OCI-LY3 (cell line): ENCODE measurements around the gene WNT11.

ENCODE experiments used
- H2AFZ ChIP-seq: fragments of 200-600, 300-600 bp; shearing (Covaris generic); 2 replicates; pipeline ENCODE4 v1.6.0; 2014; ENCODE audit warnings: antibody characterized with exemption, low read depth, low read length
- H3K27ac ChIP-seq: fragments of 200-600, 300-600 bp; sonication (generic); 2 replicates; pipeline ENCODE4 v1.5.1; 2014; ENCODE audit warnings: mild to moderate bottlenecking, low read length, moderate library complexity, mixed read lengths
- H3K27me3 ChIP-seq: fragments of 200-600, 300-600 bp; sonication (generic); 2 replicates; pipeline ENCODE4 v1.6.1; 2014; ENCODE audit warnings: low read depth, low read length, mixed read lengths
- H3K36me3 ChIP-seq: fragments of 200-600, 300-600 bp; sonication (generic); replicated peaks from 2 replicates; pipeline ENCODE3; 2014; ENCODE audit warnings: low read depth, low read length, mixed read lengths
- H3K4me1 ChIP-seq: fragments of 300-600, 200-600 bp; sonication (generic); 2 replicates; pipeline ENCODE4 v1.6.1; 2014; ENCODE audit warnings: low read length, mixed read lengths
- H3K4me2 ChIP-seq: fragments of 200-600, 300-600 bp; sonication (generic); 2 replicates; pipeline ENCODE4 v1.6.1; 2014; ENCODE audit warnings: low read length, mixed read lengths
- H3K4me3 ChIP-seq: fragments of 300-600, 200-600 bp; sonication (generic); 2 replicates; pipeline ENCODE4 v1.5.1; 2014; ENCODE audit warnings: antibody characterized with exemption, mild to moderate bottlenecking, low read length, moderate library complexity
- H3K79me2 ChIP-seq: fragments of 300-600, 200-600 bp; shearing (Covaris generic); 2 replicates; pipeline ENCODE4 v1.6.1; 2014; ENCODE audit warnings: mild to moderate bottlenecking, low read length, mixed read lengths
- H3K9ac ChIP-seq: fragments of 300-600, 200-600 bp; shearing (Covaris generic); 2 replicates; pipeline ENCODE4 v1.6.0; 2014; ENCODE audit warnings: mild to moderate bottlenecking, low read length, moderate library complexity
- H3K9me3 ChIP-seq: fragments of 200-600, 300-600 bp; shearing (Covaris generic); 2 replicates; pipeline ENCODE4 v1.6.1; 2014; ENCODE audit warnings: low read length, mixed read lengths; ENCODE audit not compliant: insufficient read depth
- H4K20me1 ChIP-seq: fragments of 200-600, 300-600 bp; sonication (generic); 2 replicates; pipeline ENCODE4 v1.6.1; 2016; ENCODE audit warnings: low read length, mixed read lengths; ENCODE audit not compliant: insufficient read depth
- EZH2phosphoT487 ChIP-seq: fragments of 200-600 bp; shearing (Covaris generic); IDR thresholded peaks from 2 replicates; pipeline ENCODE4 v1.6.1; 2018; ENCODE audit warnings: antibody characterized with exemption, mixed run types, low read depth
- TF ChIP-seq, protein P1 (sequence below): fragments of 200-600, 300-600 bp; sonication (generic); IDR thresholded peaks from 2 replicates; pipeline ENCODE4 v1.5.1; 2014; ENCODE audit warnings: antibody characterized with exemption, low read length, low read depth

Gene WNT11

DNA sequence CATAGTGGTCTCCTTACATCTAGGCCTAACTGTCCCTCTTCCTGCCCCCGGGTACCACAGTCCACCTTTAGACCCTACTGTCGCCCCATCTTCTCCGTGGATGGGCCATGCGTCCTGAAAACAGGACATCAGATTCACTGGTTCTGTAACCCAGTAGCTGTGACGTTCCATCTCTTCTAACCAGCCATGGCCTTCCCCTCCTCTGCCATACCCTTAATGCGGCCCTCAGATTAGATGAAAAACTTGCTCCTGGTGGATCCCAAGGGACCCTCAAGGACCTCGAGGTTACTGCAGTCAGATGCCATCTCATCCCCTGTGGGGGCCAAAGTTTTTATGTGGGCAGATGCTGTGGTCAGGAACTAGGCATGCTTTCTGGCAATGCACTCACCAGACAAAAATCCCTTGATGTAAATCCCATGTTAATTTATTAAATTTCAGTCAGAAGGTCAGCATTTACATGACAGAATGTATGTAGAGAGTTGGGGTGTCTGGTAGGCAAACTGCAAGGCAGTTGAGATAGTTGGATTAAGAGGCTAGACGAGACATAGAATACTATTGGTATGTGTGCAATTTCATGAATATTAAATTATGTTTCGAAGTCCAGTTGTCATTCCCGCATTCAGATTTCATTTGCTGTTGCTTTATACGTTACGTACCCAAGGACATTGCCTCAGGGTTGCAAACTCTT, 64.3 kb downstream of the WNT11 start:
- no peak overlapping the region for H3K9ac ChIP-seq
- no peak overlapping the region for H2AFZ ChIP-seq
- H3K4me1 ChIP-seq, result no peaks in the 10 kb centered on the region
- H3K36me3 ChIP-seq, result peaks cover 32% of the 10 kb centered on the region
- no peak overlapping the region for H3K4me3 ChIP-seq
- H3K9me3 ChIP-seq, result no peaks in the 10 kb centered on the region
- no peak overlapping the region for H3K4me2 ChIP-seq
- no peaks in the 10 kb centered on the region for H3K79me2 ChIP-seq
- H4K20me1 ChIP-seq, result 0 out of 2 replicates have a peak, but pooled peaks cover 3% of the 10 kb centered on the region
- H3K27me3 ChIP-seq, result no peaks in the 10 kb centered on the region
- H3K27ac ChIP-seq, result no peak overlapping the region
- TF ChIP-seq, protein P1, sequence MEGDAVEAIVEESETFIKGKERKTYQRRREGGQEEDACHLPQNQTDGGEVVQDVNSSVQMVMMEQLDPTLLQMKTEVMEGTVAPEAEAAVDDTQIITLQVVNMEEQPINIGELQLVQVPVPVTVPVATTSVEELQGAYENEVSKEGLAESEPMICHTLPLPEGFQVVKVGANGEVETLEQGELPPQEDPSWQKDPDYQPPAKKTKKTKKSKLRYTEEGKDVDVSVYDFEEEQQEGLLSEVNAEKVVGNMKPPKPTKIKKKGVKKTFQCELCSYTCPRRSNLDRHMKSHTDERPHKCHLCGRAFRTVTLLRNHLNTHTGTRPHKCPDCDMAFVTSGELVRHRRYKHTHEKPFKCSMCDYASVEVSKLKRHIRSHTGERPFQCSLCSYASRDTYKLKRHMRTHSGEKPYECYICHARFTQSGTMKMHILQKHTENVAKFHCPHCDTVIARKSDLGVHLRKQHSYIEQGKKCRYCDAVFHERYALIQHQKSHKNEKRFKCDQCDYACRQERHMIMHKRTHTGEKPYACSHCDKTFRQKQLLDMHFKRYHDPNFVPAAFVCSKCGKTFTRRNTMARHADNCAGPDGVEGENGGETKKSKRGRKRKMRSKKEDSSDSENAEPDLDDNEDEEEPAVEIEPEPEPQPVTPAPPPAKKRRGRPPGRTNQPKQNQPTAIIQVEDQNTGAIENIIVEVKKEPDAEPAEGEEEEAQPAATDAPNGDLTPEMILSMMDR, result no peak
- TF ChIP-seq EZH2phosphoT487, result no peak

DNA sequence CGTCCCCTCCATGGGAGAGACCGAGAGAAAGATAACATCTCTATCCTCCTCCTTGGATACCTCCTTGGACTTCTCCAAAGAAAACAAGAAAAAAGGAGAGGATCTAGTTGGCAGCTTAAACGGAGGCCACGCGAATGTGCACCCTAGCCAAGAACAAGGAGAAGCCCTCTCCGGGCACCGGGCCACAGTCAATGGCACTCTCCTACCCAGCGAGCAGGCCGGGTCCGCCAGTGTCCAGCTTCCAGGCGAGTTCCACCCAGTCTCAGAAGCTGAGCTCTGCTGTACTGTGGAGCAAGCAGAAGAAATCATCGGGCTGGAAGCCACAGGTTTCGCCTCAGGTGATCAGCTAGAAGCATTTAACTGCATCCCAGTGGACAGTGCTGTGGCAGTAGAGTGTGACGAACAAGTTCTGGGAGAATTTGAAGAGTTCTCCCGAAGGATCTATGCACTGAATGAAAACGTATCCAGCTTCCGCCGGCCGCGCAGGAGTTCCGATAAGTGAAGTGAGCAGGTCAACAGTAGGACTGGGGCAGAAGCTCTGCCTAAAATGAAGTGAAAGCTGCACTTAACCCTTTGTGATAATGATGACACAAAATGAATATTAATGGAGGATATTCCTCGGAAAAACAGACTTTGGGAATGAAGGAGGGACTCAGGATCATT, 65.3 kb downstream of the WNT11 start:
- H3K9me3 ChIP-seq, result no peaks in the 10 kb centered on the region
- no peaks in the 10 kb centered on the region for H3K4me1 ChIP-seq
- H3K27ac ChIP-seq, result no peak overlapping the region
- H3K4me2 ChIP-seq, result no peak overlapping the region
- no peaks in the 10 kb centered on the region for H3K79me2 ChIP-seq
- H3K27me3 ChIP-seq, result no peaks in the 10 kb centered on the region
- H3K9ac ChIP-seq, result no peak overlapping the region
- no peak overlapping the region for H2AFZ ChIP-seq
- H3K4me3 ChIP-seq, result no peak overlapping the region
- TF ChIP-seq, protein P1, result no peak
- TF ChIP-seq EZH2phosphoT487, result no peak
- peaks cover 33% of the 10 kb centered on the region for H3K36me3 ChIP-seq
- 0 out of 2 replicates have a peak, but pooled peaks cover 3% of the 10 kb centered on the region for H4K20me1 ChIP-seq

DNA sequence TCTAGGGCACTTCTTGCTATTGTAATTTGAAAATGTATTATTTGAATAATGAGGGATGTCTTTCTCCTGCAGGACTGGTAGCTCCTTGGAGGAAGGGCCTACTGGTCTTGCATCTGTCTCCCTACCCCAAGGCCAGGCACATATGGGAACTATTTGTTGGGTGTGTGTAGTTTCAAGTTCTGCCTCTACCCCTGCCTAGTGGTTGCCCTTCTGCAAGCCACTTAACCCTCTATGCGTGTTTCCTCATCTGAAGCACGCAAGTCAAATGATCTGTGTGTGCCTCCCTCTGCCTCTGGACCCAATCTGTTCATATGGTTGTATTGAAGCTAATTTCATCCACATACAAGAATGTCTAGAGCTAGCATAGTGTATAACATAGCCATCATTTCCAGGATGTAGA, 67.0 kb downstream of the WNT11 start:
- no peak overlapping the region for H3K4me3 ChIP-seq
- 0 out of 2 replicates have a peak, but pooled peaks cover 10% of the 10 kb centered on the region for H4K20me1 ChIP-seq
- TF ChIP-seq, protein P1, result no peak
- TF ChIP-seq EZH2phosphoT487, result no peak
- no peak overlapping the region for H3K27ac ChIP-seq
- no peaks in the 10 kb centered on the region for H3K4me1 ChIP-seq
- no peaks in the 10 kb centered on the region for H3K27me3 ChIP-seq
- no peak overlapping the region for H3K9ac ChIP-seq
- H3K36me3 ChIP-seq, result peaks cover 38% of the 10 kb centered on the region
- no peak overlapping the region for H2AFZ ChIP-seq
- H3K79me2 ChIP-seq, result no peaks in the 10 kb centered on the region
- no peaks in the 10 kb centered on the region for H3K9me3 ChIP-seq
- H3K4me2 ChIP-seq, result no peak overlapping the region
